Measurements from ENCODE around the gene CUX1.
A peak's percentile ranks its signal among the peaks of the same experiment; 100 is the strongest.
"Not testable (repeated sequence)": the region's sequence is repeated elsewhere in the genome, so short reads cannot be mapped to it uniquely, and the experiment has no call there.

The CUX1 gene, protein sequence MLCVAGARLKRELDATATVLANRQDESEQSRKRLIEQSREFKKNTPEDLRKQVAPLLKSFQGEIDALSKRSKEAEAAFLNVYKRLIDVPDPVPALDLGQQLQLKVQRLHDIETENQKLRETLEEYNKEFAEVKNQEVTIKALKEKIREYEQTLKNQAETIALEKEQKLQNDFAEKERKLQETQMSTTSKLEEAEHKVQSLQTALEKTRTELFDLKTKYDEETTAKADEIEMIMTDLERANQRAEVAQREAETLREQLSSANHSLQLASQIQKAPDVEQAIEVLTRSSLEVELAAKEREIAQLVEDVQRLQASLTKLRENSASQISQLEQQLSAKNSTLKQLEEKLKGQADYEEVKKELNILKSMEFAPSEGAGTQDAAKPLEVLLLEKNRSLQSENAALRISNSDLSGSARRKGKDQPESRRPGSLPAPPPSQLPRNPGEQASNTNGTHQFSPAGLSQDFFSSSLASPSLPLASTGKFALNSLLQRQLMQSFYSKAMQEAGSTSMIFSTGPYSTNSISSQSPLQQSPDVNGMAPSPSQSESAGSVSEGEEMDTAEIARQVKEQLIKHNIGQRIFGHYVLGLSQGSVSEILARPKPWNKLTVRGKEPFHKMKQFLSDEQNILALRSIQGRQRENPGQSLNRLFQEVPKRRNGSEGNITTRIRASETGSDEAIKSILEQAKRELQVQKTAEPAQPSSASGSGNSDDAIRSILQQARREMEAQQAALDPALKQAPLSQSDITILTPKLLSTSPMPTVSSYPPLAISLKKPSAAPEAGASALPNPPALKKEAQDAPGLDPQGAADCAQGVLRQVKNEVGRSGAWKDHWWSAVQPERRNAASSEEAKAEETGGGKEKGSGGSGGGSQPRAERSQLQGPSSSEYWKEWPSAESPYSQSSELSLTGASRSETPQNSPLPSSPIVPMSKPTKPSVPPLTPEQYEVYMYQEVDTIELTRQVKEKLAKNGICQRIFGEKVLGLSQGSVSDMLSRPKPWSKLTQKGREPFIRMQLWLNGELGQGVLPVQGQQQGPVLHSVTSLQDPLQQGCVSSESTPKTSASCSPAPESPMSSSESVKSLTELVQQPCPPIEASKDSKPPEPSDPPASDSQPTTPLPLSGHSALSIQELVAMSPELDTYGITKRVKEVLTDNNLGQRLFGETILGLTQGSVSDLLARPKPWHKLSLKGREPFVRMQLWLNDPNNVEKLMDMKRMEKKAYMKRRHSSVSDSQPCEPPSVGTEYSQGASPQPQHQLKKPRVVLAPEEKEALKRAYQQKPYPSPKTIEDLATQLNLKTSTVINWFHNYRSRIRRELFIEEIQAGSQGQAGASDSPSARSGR (N-terminal part only)

DNA sequence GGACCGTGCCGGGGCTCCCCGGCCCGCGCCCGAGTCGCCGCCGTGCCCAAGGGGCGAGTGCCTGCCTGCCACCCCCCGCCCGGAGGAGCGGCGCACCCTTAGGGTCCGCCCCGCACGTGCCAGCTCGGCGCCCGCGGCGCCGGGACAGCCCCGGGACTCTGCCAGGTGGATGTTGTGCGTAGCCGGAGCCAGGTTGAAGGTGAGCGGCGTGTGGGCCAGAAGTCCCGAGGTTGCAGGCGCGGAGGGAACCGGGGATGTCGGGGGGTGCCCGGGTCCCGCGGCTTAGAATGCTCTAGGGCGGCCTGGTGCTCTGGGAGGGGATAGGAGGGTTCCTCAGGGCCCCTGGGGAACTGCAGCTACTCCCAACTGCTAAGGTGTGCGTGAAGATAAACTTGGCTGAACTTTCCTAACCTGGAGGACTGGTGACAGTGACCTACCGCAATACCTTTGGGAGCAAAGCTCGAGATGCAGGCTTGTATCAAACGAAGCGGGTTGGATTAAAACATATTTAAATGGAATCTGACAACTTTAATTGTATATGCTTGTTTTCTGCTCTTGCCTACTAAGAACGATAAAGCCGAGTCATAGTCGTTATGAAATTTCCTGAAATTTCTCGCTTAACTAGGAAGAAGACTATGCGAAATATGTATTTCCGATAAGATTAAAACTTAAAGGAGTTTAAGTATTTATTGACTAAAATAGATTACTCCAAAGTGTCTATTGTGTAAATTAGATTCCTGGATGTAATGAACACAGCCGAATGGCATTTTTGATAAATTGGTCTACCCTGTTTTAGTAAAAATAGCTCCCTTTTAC is at the start of gene CUX1:
CUX1 (plus strand) TSS at position 156 of the 816 bp plus-strand sequence; CDS start at position 170, 14 bp downstream.
- peak; percentile 21 for DNase-seq

DNA sequence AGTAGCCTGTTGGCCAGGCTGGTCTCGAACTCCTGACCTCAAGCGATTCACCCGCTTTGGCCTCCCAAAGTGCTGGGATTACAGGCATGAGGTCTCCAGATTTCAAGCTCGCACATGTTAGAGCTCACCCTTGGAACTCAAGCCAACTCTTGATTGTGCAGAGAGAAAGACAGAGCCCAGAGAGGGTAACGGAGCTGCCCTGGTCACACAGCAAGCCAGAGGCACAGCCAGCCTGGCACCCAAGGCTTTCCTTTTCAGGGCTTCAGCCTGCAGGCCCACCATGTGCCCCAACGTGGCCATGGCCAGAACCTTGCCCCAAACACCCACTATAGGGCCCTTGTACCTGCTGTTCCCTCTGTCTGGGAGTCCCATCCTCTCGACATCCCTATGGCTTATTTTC is 49.1 kb upstream of the CUX1 start:
- DNase-seq: no peak

DNA sequence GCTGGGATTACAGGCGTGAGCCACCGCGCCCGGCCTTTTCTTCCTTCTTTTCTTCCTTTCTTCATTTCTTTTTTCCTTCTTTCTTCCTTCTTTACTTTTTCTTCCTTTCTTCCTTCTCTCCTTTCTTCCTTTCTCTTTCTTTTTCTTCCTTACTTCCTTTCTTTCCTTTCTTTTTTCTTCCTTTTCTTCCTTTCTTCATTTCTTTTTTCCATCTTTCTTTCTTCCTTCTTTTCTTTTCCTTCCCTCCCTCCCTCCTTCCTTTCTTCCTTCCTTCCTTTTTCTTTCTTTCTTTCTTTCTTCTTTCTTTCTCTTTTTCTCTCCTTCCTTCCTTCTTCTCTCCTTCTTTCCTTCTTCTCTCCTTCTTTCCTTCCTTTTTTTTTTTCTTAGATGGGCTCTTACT is 47.0 kb upstream of the CUX1 start:
- no peak for DNase-seq

DNA sequence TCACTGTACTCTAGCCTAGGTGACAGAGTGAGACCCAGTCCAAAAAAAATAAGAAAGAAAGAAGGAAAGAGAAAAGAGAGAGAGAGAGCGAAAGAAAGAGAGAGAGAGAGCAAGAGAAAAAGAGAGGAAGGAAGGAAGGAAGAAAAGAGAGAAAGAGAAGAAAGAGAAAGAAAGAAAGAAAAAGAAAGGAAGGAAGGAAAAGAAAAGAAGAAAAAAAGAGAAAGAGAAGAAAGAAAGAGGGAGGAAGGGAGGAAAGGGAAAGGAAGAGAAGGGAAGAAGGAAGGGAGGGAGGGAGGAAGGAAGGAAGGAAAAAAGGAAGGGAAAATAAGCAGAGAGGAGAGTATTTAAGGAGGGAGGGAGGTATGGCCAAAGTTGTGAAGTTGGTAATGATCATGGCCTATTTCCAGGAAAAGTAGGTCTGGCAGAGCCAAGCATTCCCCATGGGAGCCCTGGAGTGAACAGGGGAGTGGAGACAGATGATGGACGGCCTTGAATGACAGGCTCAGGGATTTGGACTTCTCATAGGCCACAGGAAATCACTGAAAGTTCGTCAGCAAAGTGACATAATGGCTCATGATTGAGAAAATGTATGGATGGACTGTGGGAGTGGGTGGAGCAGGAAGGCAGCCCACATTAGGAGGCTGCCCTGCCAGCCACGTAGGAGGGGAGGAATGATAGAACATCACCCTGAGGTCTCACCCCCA is 44.8 kb upstream of the CUX1 start:
- DNase-seq: no peak

DNA sequence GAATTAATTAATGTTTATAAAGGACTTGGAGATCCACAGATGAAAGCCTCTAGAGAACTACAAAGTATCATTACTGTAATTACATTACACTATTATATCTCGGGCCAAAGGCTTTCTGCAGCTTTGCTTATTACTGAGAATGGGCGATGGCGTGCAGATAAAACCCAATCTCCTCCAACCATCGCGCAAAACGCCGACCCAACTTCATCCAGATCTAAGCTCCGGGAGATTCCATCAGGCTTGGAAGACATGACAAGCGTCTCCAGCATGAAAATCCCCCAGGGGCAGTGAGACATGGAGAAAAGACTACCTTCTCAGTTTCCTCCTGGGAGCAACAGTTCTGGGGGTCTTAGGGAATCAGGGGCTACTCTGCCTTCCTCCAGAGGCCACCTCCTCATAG is 42.2 kb upstream of the CUX1 start:
- DNase-seq: no peak

DNA sequence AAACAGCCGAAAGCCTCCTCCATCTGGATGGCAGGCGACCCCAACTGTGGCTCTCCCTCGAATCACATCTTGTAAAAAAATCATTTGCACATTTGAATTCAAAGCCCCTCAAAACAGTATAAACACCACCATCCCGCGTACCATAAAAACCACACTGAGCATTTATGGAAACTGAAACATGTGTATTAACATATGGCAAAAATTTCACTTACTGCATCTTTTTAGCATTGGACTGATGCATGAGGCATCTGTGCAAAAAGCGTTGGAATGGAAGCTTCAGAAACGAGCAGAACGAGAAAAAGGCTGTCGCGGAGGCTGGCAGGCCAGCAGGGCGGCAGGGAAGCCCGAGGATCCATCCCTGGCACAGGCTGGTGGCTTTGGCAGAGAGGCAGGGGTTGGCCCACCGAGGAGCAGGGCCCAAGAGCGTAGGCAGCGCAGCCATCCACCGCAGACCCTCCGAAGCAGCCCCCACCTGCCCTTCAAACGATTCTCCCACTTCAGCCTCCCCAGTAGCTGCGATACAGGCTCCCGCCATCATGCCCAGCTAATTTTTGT is 39.3 kb upstream of the CUX1 start:
- DNase-seq: no peak

DNA sequence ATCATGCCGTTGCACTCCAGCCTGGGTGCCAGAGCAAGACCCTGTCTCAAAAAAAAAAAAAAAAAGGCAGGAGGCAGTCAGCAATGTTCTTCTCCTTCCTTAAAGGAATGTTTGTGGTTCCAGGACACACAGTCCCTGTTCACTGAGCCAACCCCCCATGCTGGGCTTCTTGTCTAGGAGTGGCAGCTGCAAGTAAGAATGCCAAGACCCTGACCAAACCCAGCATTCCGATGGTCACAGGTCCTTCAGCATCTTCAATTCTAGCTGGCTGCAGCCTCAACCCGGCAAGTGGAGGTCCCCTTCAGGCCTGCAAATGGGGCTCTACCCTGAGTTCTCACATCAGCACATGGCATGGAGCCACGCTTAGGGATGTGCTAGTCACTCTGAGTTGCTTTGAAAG is 38.2 kb upstream of the CUX1 start:
- no peak for DNase-seq

DNA sequence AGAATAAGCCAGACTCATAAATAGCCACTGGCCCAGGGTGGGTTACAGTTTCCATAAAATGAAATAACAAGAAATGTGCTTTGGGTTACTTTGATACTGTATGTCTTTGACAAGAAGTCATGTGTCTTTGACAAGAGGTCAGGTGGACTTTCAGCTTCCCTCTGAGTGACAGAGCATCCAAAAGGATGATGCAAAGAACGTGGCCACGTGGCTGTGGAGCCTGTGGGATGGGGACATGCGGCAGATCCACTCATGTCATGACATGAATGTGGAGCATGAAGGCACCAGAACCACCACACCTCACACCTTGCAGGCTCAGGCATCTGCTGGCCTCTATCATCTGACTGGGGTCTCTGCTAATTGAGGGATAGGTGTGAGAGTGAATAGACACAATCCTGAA is 37.1 kb upstream of the CUX1 start:
- DNase-seq: no peak

DNA sequence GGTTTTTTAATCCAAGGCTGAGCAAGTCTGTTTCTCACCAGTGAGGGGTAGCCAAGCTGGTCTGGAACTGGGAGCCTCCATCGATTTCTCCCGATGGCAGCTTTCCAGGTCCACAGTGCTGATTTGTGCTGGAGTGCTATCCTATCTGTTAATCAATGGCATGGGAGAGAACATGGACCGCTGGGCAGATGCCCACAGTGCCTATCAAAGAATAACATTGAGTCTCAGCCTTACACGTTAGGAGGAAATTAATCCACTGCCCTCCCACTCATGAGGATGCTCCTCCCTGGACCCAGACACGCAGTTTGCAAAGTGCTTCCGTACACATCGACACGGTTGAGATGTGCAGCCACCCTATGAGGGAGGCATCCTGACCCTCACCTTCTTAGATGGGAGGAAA is 36.0 kb upstream of the CUX1 start:
- DNase-seq: no peak

DNA sequence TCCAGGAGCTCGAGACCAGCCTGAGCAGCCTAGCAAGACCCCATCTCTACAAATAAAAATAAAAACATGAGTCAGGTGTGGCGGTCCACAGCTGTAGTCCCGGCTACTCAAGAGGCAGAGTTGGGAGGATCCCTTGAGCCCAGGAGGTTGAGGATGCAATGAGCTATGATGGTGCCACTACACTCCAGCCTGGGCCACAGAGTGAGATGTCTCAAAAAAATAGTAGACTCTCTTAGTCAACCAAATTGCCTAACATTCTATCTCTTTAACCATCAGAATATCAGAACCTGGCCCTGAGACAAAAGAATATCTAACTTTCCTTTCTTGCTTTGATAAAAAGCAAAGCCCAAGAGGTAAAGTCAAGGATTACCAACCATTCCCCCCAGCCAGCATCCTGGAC is 35.0 kb upstream of the CUX1 start:
- no peak for DNase-seq

DNA sequence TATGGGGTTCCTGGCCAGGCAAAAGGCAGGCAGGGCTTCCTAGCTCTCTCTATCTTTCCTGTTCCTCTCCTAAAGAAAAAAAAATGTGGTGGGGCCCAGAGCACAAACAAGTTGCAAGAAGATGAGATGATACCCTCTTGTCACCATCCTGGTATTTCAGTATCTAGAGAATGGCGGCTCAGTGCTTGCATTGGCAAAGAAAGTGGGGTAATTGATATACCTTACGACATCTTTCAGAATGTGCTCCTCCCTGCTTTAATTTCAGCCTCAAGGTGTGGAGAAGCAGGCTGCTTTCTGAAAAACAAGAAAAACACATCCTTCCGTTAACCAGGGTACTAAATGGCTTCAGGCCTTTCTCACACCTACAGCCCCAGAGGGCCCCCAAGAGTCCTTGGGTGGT is 34.5 kb upstream of the CUX1 start:
- no peak for DNase-seq

DNA sequence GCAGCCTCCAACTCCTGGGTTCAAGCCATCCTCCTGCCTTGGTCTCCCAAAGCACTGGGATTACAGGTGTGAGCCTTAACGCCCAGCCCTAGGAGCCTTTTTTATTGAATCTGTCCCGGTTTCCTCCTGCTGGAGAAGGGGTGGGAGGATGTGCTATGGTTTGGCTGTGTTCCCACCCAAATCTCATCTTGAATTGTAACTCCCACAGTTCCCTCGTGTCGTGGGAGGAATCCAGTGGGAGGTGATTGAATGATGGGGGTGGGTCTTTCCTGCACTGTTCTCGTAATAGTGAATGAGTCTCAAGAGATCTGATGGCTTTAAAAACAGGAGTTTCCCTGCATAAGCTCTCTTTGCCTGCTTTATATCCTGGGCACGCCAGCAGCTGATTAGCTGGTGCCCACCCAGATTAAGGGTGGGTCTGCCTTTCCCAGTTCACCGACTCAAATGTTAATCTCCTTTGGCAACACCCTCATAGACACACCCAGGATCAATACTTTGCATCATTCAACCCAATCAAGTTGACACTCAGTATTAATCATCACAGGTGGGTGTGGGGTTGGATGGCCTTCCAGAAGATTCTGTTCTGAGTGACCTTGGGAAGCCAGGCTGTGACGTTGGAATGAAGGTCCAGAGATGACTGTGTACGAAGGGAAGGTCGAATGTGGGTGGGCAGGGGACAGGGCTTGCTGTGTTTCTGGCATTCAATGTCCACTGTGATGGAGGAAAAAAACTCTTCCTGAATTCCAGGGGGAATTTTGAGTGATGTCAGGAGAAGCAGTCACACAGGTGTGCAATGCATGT is 33.8 kb upstream of the CUX1 start:
- no peak for DNase-seq

DNA sequence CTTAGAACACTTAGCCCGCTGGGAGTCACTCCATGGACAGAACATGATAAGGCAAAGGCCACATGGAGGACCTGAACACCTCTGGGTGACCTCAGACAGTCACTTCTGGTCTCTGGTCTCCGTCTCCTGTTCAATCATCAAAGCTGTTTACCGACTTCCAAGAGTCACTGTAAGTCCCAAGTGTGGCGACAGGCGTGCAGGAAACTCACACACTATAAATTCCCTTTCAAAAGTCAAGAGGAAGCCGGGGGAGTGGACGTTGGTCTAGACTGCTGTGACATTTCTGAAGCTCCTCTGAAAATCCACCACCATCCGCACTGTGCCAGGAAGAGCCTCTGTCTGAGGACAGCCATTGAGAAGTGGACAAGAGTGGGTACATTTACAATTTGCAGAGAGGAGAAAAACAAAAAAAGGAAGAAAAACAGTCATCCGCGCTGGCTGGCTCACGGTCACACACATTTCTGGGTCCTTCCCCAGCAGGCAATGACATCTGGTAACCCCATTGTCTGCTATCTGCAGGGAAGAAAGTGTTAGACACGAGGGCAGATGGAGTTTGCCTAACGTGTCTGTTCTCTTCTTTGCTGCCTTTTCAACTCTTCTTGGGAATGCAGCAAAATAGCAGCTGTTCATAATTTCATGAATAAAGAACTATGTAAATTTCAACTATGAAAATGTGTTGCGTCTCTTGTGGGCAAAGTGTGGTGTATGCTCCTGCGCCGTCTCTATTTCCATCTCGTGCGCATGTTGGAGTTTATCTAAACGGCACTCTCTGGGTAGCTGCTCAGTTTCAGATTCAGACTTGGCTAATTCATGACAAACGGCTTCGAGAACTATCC is 32.9 kb upstream of the CUX1 start:
- no peak for DNase-seq

DNA sequence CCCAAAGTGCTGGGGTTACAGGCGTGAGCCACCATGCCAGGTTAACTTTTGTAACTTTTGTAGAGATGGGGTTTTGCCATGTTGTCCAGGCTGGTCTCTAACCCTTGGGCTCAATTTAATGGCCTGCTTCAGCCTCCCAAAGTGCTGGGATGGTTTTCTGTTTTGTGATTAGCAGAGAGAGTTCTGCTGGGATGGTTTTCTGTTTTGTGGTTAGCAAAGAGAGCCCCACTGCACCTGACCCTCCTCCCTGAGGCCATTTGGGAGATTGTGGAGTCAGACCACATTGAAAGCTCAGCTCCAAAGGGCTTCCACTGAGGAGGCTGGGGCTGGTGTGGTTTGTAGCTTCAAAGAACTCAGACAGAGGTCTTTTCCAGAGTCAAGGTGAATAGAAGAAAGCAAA is 29.6 kb upstream of the CUX1 start:
- DNase-seq: no peak

DNA sequence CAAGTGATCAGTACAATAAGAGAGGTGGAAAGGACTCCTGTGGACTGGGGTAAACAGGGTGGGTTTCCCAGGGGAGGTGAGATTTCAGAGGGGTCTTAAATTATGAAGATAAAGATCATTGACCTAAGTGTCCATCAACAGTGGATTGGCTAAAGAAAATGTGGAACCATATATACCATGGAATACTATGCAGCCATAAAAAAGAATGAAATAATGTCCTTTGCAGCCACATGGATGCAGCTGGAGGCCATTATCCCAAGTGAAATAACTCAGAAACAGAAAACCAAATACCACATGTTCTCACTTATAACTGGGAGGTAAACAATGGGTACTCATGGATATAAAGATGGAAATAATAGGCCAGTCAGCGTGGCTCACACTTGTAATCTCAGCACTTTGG is 28.9 kb upstream of the CUX1 start:
- no peak for DNase-seq

DNA sequence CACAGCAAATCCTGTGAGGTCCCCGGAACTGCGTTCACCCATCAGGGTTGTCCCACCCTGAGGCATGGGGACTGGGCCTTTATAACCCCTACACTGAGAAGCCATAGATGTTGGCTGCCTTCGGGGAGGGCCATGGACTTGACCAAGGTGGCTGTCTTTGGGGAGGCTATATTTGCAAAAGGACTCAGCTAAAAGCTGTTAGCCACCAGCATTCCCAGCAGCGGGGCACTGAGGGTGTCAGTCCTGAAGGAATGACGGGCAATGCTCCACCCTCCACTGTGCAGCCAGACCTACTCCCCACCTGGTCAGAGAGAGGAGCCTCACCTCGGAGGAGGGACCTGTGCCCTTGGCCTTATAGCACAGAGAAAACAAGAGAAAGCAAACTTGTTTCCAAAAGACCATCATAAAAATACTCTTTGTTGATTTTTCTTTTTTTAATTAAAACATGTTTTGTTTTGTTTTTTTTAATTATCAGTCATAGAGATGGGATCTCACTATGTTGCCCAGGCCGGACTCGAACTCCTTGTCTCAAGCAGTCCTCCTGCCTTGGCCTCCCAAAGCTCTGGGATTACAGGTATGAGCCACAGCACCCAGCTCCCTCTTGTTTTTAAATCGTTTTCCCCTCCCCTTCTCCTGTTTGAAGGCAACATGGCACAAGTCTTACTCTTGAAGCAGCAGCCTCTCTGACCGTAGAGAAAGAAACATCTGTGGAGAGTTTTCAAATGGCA is 26.7 kb upstream of the CUX1 start:
- DNase-seq: no peak

DNA sequence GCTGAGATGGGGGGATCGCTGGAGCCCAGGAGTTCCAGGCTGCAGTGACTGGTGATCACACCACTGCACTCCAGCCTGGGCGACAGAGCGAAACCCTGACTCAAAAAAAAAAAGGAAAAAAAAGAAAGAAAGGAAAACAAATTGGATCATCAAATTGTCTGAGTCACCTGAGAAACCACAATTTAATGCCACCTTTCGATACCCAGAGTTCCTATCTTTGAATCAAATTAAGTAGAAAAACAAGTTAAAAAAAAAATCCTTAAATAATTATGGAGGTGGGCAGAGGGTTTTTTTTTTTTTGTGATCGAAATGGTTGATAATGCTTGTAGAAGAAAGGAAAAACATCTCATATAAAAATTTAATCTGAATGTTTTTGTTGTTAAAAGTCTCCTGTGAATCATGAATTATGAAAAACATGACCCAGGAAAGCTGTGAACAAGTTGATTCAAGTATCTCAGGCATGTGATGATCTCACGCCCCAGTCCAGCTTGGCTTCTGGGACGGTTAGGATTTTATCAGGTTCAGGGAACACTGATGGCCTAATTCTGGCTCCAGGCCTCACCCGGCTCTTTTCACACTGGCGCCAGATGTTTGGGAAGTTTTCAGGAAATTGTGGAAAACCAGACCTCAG is 25.3 kb upstream of the CUX1 start:
- DNase-seq: no peak

DNA sequence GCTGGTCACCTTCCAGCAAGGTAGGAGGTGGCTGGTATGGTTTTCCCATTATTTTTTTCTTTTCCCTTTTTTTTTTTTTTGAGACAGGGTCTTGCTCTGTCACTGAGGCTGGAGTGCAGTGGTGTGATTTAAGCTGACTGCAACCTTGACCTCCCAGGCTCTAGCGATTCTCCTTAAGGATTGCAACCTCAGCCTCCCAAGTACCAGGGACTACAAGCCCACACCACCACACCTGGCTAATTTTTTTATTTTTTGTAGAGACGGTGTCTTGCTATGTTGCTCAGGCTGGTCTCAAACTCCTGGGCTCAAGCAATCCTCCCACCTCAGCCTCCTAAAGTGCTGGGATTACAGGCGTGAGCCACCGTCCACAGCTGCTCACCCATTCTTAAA is 24.7 kb upstream of the CUX1 start:
- not testable (repeated sequence) for DNase-seq

All from activated CD4-positive, alpha-beta T cell treated with anti-CD3 and anti-CD28 coated beads, Interleukin-10, Interleukin-2, amounts not matched to agents 100 ng/mL and 50 ng/mL, durations not matched to agents 16 hours and 8 hours (primary cell).